HepG2 (cell line): ENCODE results near the gene FAM219A. TPM values are rescaled to one million over a fixed set of nuclear protein-coding genes. Genes with fewer than 3 reads are reported as not detected.

Experiments
- ATAC-seq: fragments of 200-7000 bp; cut with Tn5 transposase; 3 replicates; pipeline ENCODE4 v1.9.1; 2020; ENCODE audit warnings: mild to moderate bottlenecking, moderate library complexity
- BruUV-seq: library from RNA; stranded (reverse); fragments of 400-500 nt; replicated peaks from 2 replicates; lab custom pipeline; 2021; lab: Mats Ljungman, UMichigan
- CTCF ChIA-PET: fragments of 300-600 bp; formaldehyde crosslinking; extraction: SDS; loops from one replicate; lab custom pipeline; 2021; ENCODE audit warnings: low total read pairs, inconsistent platforms, low intra/inter-chr PET ratio; lab: Yijun Ruan, JAX
- POLR2A ChIA-PET: fragments of 350-600 bp; sonication (Branson Sonifier 250); formaldehyde crosslinking; loops from one replicate; lab custom pipeline; 2020; ENCODE audit warnings: antibody characterized with exemption, inconsistent platforms; lab: Yijun Ruan, JAX
- DNase-seq: peaks from one replicate; pipeline ENCODE4 v3.0.0-alpha.2; 2015; ENCODE audit warnings: low spot score
- FAIRE-seq: peaks from 3 replicates; lab custom pipeline; 2011; peaks lifted over from hg19 to GRCh38; lab: Jason Lieb, UNC
- H2AFZ ChIP-seq: one replicate; pipeline ENCODE4 v1.6.1; 2011; ENCODE audit warnings: low read length, inconsistent platforms
- H3K27ac ChIP-seq: fragments of 300-600 bp; 3 replicates; pipeline ENCODE4 v1.8.0; 2011; ENCODE audit warnings: mixed run types, mild to moderate bottlenecking, mixed read lengths, low read length, inconsistent platforms; ENCODE audit not compliant: insufficient read depth; ENCODE audit errors: extremely low read length
- H3K27me3 ChIP-seq, 2 experiments: fragments of 200-600 bp in 1 of 2; 2 replicates in 1 of 2; 3 replicates in 1 of 2; pipeline versions ENCODE4 v1.6.0 to v1.8.0; 2011; ENCODE audit warnings: low read length in 2 of 2, mild to moderate bottlenecking in 2 of 2, moderate library complexity in 2 of 2, inconsistent platforms in 1 of 2; ENCODE audit not compliant: insufficient read depth in 2 of 2, control insufficient read depth in 1 of 2
- H3K36me3 ChIP-seq, 2 experiments: fragments of 200-600 bp in 1 of 2; replicated peaks in 1 of 2; 2 replicates in 1 of 2; 3 replicates in 1 of 2; pipeline versions ENCODE4 v1.5.1 to v1.8.0; 2011; ENCODE audit warnings: low read length in 2 of 2, inconsistent platforms in 1 of 2; ENCODE audit not compliant: insufficient read depth in 2 of 2, control insufficient read depth in 1 of 2
- H3K4me1 ChIP-seq: 2 replicates; pipeline ENCODE4 v1.5.1; 2012; ENCODE audit warnings: low read length, inconsistent platforms; ENCODE audit not compliant: insufficient read depth
- H3K4me2 ChIP-seq: 2 replicates; pipeline ENCODE4 v1.6.0; 2011; ENCODE audit warnings: low read depth, low read length, inconsistent platforms
- H3K4me3 ChIP-seq, 3 experiments: fragments of 200-600 bp in 1 of 3; sonication (generic), shearing (Covaris generic) in 1 of 3; replicated peaks in 1 of 3; 2 replicates each; pipeline ENCODE4 v1.5.1; 2011 to 2016; ENCODE audit warnings: low read length in 3 of 3, inconsistent platforms in 2 of 3, low read depth in 2 of 3, mild to moderate bottlenecking in 2 of 3, control low read depth in 1 of 3, mixed read lengths in 1 of 3; ENCODE audit not compliant: insufficient read depth in 1 of 3
- H3K79me2 ChIP-seq: one replicate; pipeline ENCODE4 v1.6.1; 2011; ENCODE audit warnings: low read length, inconsistent platforms; ENCODE audit not compliant: insufficient read depth
- H3K9ac ChIP-seq: 2 replicates; pipeline ENCODE4 v1.6.0; 2011; ENCODE audit warnings: mild to moderate bottlenecking, low read depth, low read length, inconsistent platforms; ENCODE audit not compliant: insufficient read depth
- H3K9me3 ChIP-seq: 2 replicates; pipeline ENCODE4 v1.5.1; 2012; ENCODE audit warnings: mild to moderate bottlenecking, low read length
- H4K20me1 ChIP-seq: 2 replicates; pipeline ENCODE4 v1.6.0; 2011; ENCODE audit warnings: inconsistent platforms, mild to moderate bottlenecking, low read length, moderate library complexity; ENCODE audit not compliant: insufficient read depth
- CCDC6 ChIP-seq: sonication (generic); formaldehyde crosslinking; IDR thresholded peaks from 2 replicates; pipeline ENCODE4 v1.8.1; 2022; ENCODE audit warnings: mild to moderate bottlenecking, missing genetic modification reagents, moderate library complexity
- GLI4 ChIP-seq: sonication (generic); formaldehyde crosslinking; IDR thresholded peaks from 2 replicates; pipeline ENCODE4 v1.5.1; 2020; ENCODE audit warnings: missing genetic modification reagents, mild to moderate bottlenecking, moderate library complexity, borderline replicate concordance
- KDM4B ChIP-seq: sonication (generic); formaldehyde crosslinking; IDR thresholded peaks from 2 replicates; pipeline ENCODE4 v1.4.0; 2020; ENCODE audit warnings: missing genetic modification reagents
- MTF2 ChIP-seq: sonication (generic); formaldehyde crosslinking; IDR thresholded peaks from 2 replicates; pipeline ENCODE4 v1.5.0; 2020; ENCODE audit warnings: missing genetic modification reagents, borderline replicate concordance
- PRPF4 ChIP-seq: fragments of 200-400 bp; formaldehyde crosslinking; IDR thresholded peaks from 2 replicates; pipeline ENCODE4 v1.6.1; 2016; ENCODE audit warnings: low read length, low read depth; ENCODE audit not compliant: poor library complexity, severe bottlenecking
- RARG ChIP-seq: sonication (generic); formaldehyde crosslinking; IDR thresholded peaks from 2 replicates; pipeline ENCODE4 v1.4.0; 2020; ENCODE audit warnings: low read depth, mild to moderate bottlenecking, missing genetic modification reagents
- SMAD1 ChIP-seq: sonication (generic); formaldehyde crosslinking; IDR thresholded peaks from 2 replicates; pipeline ENCODE4 v1.4.0; 2020; ENCODE audit warnings: missing genetic modification reagents, low read depth, mild to moderate bottlenecking, borderline replicate concordance
- WGBS: methylation state at CpG from one replicate; pipeline ENCODE4 v1.1.6; 2017; ENCODE audit warnings: low lambda C conversion rate; 5-methylcytosine and 5-hydroxymethylcytosine counted together
- in situ Hi-C: cut with HindIII; loops from 2 replicates; pipeline ENCODE4 v1.10.0; 2017; ENCODE audit warnings: low pct_unique_long_range_greater_than_20kb; ENCODE audit not compliant: extremely low pct_ligation_motif_present
- intact Hi-C: fragments of 100-400 bp; cut with micrococcal nuclease; formaldehyde crosslinking; loops from one replicate; pipeline ENCODE4 v1.10.0; 2022; ENCODE audit not compliant: unreplicated experiment
- polyA plus RNA-seq, 8 experiments: library from polyadenylated mRNA; depleted of rRNA in 3 of 8; stranded (reverse) in 7 of 8; unstranded in 1 of 8; fragments of >200 nt; fragmentation: Illumina TruSeq in 4 of 8; extraction: Trizol in 4 of 8; gene quantifications; 2 replicates each; pipeline versions ENCODE4 v1.2.1 to v1.2.3, GENCODE V29; 2011 to 2016; ENCODE audit warnings: low read depth in 4 of 8, missing spikeins in 1 of 8, mixed read lengths in 1 of 8; ENCODE audit not compliant: insufficient read depth in 1 of 8
- total RNA-seq, 5 experiments: library from RNA; depleted of rRNA; stranded (reverse); fragments of >200 nt; fragmentation: Illumina TruSeq; extraction: Trizol; gene quantifications; 2 replicates each; pipeline ENCODE4 v1.2.3, GENCODE V29; 2016; ENCODE audit warnings: low read depth in 1 of 5
- TF ChIP-seq, protein P1 (sequence below): sonication (generic); formaldehyde crosslinking; IDR thresholded peaks from 2 replicates; pipeline ENCODE4 v1.4.0; 2020; ENCODE audit warnings: missing genetic modification reagents
- TF ChIP-seq, protein P2 (sequence below): sonication (generic); formaldehyde crosslinking; IDR thresholded peaks from 2 replicates; pipeline ENCODE4 v1.8.1; 2023; ENCODE audit warnings: mild to moderate bottlenecking, moderate library complexity, missing genetic modification reagents

Gene FAM219A
- total and polyA plus RNA-seq, 2 of the 13 experiments (the other 11 are each of a cell fraction or from before 2014, with no cell fraction given): 3.9 to 6.4 TPM

- TF ChIP-seq GLI4 (CRISPR knock-in tag) (no peak), MTF2 (CRISPR knock-in tag) (no peak)
- TF ChIP-seq, protein P1, sequence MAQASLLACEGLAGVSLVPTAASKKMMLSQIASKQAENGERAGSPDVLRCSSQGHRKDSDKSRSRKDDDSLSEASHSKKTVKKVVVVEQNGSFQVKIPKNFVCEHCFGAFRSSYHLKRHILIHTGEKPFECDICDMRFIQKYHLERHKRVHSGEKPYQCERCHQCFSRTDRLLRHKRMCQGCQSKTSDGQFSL (CRISPR knock-in tag): no peak
- TF ChIP-seq, protein P2, sequence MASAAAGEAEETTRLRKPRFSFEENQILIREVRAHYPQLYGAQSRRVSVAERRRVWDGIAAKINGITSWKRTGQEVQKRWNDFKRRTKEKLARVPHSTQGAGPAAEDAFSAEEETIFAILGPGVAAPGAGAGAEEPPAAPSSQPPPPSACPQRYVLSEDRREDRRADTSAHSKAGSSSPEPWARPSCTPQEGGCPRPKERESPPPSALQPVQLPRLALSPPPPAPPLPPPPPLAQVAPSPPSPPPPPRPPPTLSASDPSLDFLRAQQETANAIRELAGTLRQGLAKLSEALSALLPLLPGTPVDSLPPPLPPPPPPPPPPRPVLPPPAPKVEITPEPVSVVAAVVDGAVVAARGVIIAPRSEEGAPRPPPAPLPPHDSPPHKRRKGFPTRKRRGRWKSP: no peak
- no peak overlapping the region for H3K27ac ChIP-seq
- POLR2A ChIA-PET: no interaction called here
- no peaks in the 10 kb centered on the region for H3K79me2 ChIP-seq
- no peak overlapping the region for H3K4me3 ChIP-seq
- H3K4me2 ChIP-seq: no peak overlapping the region
- no peaks in the 10 kb centered on the region for H3K9me3 ChIP-seq
- no peaks in the 10 kb centered on the region for H3K36me3 ChIP-seq
- no peak for ATAC-seq
- 30% methylated on average over 3 of the region's 5 CpGs for WGBS
- no peak overlapping the region for H2AFZ ChIP-seq
- no peak for FAIRE-seq
- no TSS peak for BruUV-seq
- H3K27me3 ChIP-seq: peaks cover 4 to 46% of the 10 kb centered on the region in 2 experiments; a peak in 2 of 5 replicates
- in situ Hi-C loops (no loop called here), intact Hi-C loops (loop anchor here (10.0 kb wide), 1 partner anchor 173 kb away; no protein-coding TSS in a partner anchor)
- H3K9ac ChIP-seq: no peak overlapping the region
- H4K20me1 ChIP-seq: no peaks in the 10 kb centered on the region
- CTCF ChIA-PET: no interaction called here
- H3K4me1 ChIP-seq: peaks cover 11% of the 10 kb centered on the region
- no peak for DNase-seq
Observed at GRCh38 chr9:34507556-34507955, 49.2 kb upstream of the FAM219A start.

GRCh38 chr9:34506623-34507022, 48.3 kb upstream of the FAM219A start:
- H3K4me2 ChIP-seq: no peak overlapping the region
- in situ Hi-C loops: no loop called here
- ATAC-seq: no peak
- no peak for DNase-seq
- ChIA-PET POLR2A (interaction anchor here (0.5 kb wide), 1 partner anchor 29 kb away, joined by 3 read pairs; no protein-coding TSS in a partner anchor), CTCF (no interaction called here)
- 7% methylated on average over 3 of the region's 7 CpGs for WGBS
- no peak for FAIRE-seq
- TF ChIP-seq SMAD1 (CRISPR knock-in tag) (no peak), RARG (CRISPR knock-in tag) (no peak), PRPF4 (no peak), CCDC6 (no peak), KDM4B (CRISPR knock-in tag) (no peak)
- H2AFZ ChIP-seq: no peak overlapping the region
- H3K79me2 ChIP-seq: no peaks in the 10 kb centered on the region
- intact Hi-C loops: loop anchor here (10.0 kb wide), 1 partner anchor 172 kb away; no protein-coding TSS in a partner anchor
- no peak overlapping the region for H3K9ac ChIP-seq
- H3K27me3 ChIP-seq: peaks cover 4 to 40% of the 10 kb centered on the region in 2 experiments; a peak in 2 of 5 replicates
- H3K9me3 ChIP-seq: no peaks in the 10 kb centered on the region
- H3K4me3 ChIP-seq: no peak overlapping the region
- BruUV-seq: no TSS peak
- peaks cover 15% of the 10 kb centered on the region for H3K4me1 ChIP-seq
- H4K20me1 ChIP-seq: no peaks in the 10 kb centered on the region
- H3K27ac ChIP-seq: no peak overlapping the region
- no peaks in the 10 kb centered on the region for H3K36me3 ChIP-seq
